ENCODE measurements around the gene EHHADH.
A peak's percentile ranks its signal among the peaks of the same experiment; 100 is the strongest.

The EHHADH gene

GRCh38 chr3:185221203-185221602 is 32.6 kb downstream of the EHHADH start (continued):
- TF ChIP-seq ZNF175 (tag by site-specific recombination; IDR thresholded peaks at IDR 0.05), result no peak
- TF ChIP-seq GLI2 (tag by site-specific recombination; IDR thresholded peaks at IDR 0.05; ENCODE audit: borderline replicate concordance, low read depth), result no peak
- no peak for TF ChIP-seq PRDM4 (tag by site-specific recombination; IDR thresholded peaks at IDR 0.05)

- TF ChIP-seq BCL11B (tag by site-specific recombination; IDR thresholded peaks at IDR 0.05; ENCODE audit: low read depth) (no peak), ZBTB8A (tag by site-specific recombination; IDR thresholded peaks at IDR 0.05) (no peak), ZNF18 (tag by site-specific recombination; IDR thresholded peaks at IDR 0.05) (no peak), ZNF362 (tag by site-specific recombination; IDR thresholded peaks at IDR 0.05) (0 out of 2 replicates have a peak, but pooled peaks have one; percentile 11), ZNF530 (tag by site-specific recombination; IDR thresholded peaks at IDR 0.05; ENCODE audit: low read depth) (no peak), FEZF1 (tag by site-specific recombination; IDR thresholded peaks at IDR 0.05) (peak; percentile 67), ZNF184 (tag by site-specific recombination; IDR thresholded peaks at IDR 0.05) (no peak), ZNF335 (tag by site-specific recombination; conservative IDR thresholded peaks at IDR 0.05) (0 out of 2 replicates have a peak, but pooled peaks have one; percentile 31), GLIS1 (tag by site-specific recombination; IDR thresholded peaks at IDR 0.05) (peak; percentile 19; the same call in 1 of the 2 replicates)
- H3K36me3 ChIP-seq (ENCODE audit: control insufficient read depth in 2 of 2, insufficient read depth in 1 of 2, low read length in 2 of 2), result no peaks in the 10 kb centered on the region
- no peaks in the 10 kb centered on the region for H3K4me1 ChIP-seq (ENCODE audit: control insufficient read depth, insufficient read depth, low read length)
- no peaks in the 10 kb centered on the region for H3K9me3 ChIP-seq (ENCODE audit: control insufficient read depth, insufficient read depth, low read depth, low read length)
- POLR2A ChIA-PET, result no interaction called here
- no peak overlapping the region for H3K4me3 ChIP-seq (ENCODE audit: low read depth, low read length)
- CTCF ChIA-PET, result interaction anchor here (0.6 to 2.4 kb wide), 7 partner anchors 8 to 188 kb away, joined by 3 to 13 read pairs (median 3); no protein-coding TSS in a partner anchor
- no peak overlapping the region for H3K27ac ChIP-seq (ENCODE audit: extremely low read depth, low read depth, low read length)
Observed at GRCh38 chr3:185216607-185216958, 37.3 kb downstream of the EHHADH start.

- ChIA-PET POLR2A (no interaction called here), CTCF (interaction anchor here (0.6 to 2.4 kb wide), 10 partner anchors 8 to 434 kb away, joined by 3 to 13 read pairs (median 4); no protein-coding TSS in a partner anchor)
- Histone ChIP-seq H3K9me3 (ENCODE audit: control insufficient read depth, insufficient read depth, low read depth, low read length) (no peaks in the 10 kb centered on the region), H3K27ac (ENCODE audit: extremely low read depth, low read depth, low read length) (no peak overlapping the region), H3K4me3 (ENCODE audit: low read depth, low read length) (no peak overlapping the region), H3K4me1 (ENCODE audit: control insufficient read depth, insufficient read depth, low read length) (no peaks in the 10 kb centered on the region), H3K36me3 (ENCODE audit: control insufficient read depth in 2 of 2, insufficient read depth in 1 of 2, low read length in 2 of 2) (no peaks in the 10 kb centered on the region)
- peak; percentile 25; the same call in 1 of the 2 replicates for TF ChIP-seq ZNF335 (tag by site-specific recombination; conservative IDR thresholded peaks at IDR 0.05)
- peak; percentile 68 for TF ChIP-seq ZNF654 (tag by site-specific recombination; IDR thresholded peaks at IDR 0.05; ENCODE audit: low read depth)
- TF ChIP-seq ZSCAN18 (tag by site-specific recombination; IDR thresholded peaks at IDR 0.05), result no peak
Observed at GRCh38 chr3:185215873-185216606, 37.8 kb downstream of the EHHADH start.
